ENCODE data around the gene MYO5A.

DNA sequence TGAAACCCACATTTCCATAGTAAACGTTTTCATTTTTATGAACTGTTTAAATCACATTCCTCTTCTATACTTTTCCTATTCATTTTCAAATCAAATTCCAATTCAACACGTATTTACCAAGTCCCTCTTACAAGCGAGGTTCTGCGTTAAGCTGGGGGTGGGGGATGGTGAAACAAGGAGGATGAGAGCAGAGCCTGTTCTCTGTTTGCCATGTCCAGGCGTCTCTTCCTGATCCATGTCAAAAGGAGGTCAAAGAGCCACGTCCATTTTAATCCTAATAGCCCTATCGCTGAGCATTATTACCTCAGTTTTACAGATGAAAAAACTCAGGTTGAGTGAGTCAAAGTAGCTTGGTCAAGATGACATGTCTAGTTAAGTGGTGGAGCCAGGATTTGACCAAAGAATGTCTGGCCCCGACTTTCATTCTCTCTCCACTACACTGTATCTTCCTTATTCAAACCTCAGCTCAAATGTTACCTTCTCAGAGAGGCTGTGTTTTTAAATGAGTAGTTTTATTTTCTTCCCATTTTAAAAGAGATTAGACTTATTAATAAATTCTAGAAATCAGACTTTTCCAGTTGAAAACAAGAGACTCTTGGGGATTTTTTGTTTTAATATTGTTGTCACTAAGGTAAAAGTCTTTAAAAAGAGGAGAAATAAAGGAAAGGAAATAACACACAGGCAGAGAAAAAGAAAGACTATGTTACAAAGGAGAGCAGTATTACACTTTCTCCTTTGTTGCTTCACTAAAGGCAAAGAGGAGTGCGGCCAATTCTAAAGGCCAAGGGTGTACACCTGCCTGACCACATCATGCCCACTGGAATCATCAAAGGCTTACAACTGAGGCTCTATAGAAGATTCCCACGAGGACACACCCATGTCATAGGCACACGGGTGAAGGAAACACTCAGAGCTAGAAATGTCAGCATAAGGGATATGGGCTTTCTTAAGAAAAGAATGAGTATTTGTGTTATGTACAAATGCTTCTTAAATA lies 42.4 kb downstream of the MYO5A start:
- TF ChIP-seq ZNF24 (IDR thresholded peaks at IDR 0.05) = no peak
- TF ChIP-seq CTCF (IDR thresholded peaks at IDR 0.05 in 2 of 3, conservative IDR thresholded peaks at IDR 0.05 in 1 of 3; ENCODE audit: control insufficient read depth in 2 of 3, extremely low read depth in 1 of 3, insufficient read depth in 1 of 3, low read depth in 3 of 3, low read length in 3 of 3) = no peak
- no peak for TF ChIP-seq ZNF274 (IDR thresholded peaks at IDR 0.05; ENCODE audit: insufficient read depth, insufficient read length)
- no peak for TF ChIP-seq SREBF2 (IDR thresholded peaks at IDR 0.05; ENCODE audit: low read length)
- TF ChIP-seq MEF2A (IDR thresholded peaks at IDR 0.05; ENCODE audit: insufficient read depth, low read depth, low read length) = no peak
- TF ChIP-seq MTA3 (IDR thresholded peaks at IDR 0.05; ENCODE audit: borderline replicate concordance, low read length) = no peak
- no peak for TF ChIP-seq MAX (IDR thresholded peaks at IDR 0.05; ENCODE audit: low read depth, low read length)
- TF ChIP-seq RB1 (IDR thresholded peaks at IDR 0.05; ENCODE audit: borderline replicate concordance) = no peak
- no peak for TF ChIP-seq TAF1 (IDR thresholded peaks at IDR 0.05; ENCODE audit: borderline replicate concordance, low read depth, low read length)
- no peak for TF ChIP-seq POLR2A (IDR thresholded peaks at IDR 0.05; ENCODE audit: low read depth, low read length)
- TF ChIP-seq EZH2 (IDR thresholded peaks at IDR 0.05; ENCODE audit: borderline replicate concordance, control insufficient read depth, low read depth, low read length) = no peak
